Kasumi-1 (cell line): ENCODE results near the gene PLPP4.

Source experiments
- DNase-seq, 2 experiments: peaks; one replicate each; lab custom pipeline; 2025; lab: John Stamatoyannopoulos, UW

The PLPP4 gene

GRCh38 chr10:120517881-120518484 is 61.0 kb downstream of the PLPP4 start:
- no peak for DNase-seq

DNA sequence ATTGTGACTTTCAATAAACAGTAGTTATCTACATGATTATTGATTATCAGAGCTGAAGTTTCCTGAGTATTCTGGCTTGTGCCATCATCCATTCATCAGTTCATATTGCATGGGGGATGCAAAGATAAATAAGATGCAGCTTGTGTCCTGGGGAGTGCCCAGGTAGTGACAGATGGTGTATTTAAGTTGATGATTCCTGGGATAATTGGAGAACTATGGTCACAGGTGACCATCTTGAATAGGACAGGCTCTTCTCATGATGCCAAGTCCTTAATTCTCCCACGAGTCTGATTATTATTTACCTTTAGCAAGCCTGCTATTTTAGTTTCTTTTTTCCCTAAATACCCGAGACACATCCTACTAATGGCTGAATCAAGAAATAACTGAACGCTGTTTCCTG is 64.9 kb downstream of the PLPP4 start:
- no peak for DNase-seq

GRCh38 chr10:120527691-120528090 is 70.7 kb downstream of the PLPP4 start:
- no peak for DNase-seq

GRCh38 chr10:120530699-120531098 is 73.7 kb downstream of the PLPP4 start:
- no peak for DNase-seq

GRCh38 chr10:120538091-120538490 is 81.1 kb downstream of the PLPP4 start:
- DNase-seq: no peak

DNA sequence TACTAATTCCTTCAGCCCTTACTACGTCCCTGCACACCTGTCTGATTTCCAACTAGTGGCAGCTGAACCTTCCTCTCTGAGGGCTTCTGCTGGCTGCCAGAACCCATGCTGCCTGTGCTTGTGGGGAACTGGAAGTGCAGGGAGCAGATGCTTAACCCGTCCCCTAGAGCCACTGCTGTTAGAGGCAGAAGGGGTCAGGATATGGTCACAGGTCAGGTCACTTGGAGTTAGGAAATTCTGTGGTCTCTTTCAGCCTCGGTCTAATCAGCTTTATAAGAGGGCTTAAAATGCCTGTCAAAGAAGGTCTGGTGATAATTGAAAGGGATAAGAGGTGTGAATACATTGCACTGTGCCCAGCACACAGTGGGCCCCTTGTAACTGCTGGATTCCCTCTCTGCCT is 82.0 kb downstream of the PLPP4 start:
- DNase-seq: no peak

DNA sequence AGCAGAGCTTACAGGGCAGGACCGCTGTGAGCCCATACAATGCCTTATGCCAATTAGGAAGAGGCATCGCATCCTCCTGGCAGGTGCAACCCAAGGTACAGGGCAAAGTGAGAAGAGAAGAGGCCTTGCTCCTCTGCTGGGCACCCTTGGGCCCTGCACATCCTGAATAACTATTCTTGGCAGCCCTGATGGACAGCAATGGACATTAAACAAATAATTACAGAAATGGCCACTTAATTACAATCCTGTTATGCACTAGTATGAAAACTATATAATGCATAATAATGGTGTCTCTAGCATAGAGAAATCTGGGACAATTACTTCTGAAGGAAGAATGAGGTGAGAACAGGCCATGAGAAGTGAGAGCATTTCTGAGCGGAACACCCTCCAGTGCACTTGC is 83.5 kb downstream of the PLPP4 start:
- no peak for DNase-seq

DNA sequence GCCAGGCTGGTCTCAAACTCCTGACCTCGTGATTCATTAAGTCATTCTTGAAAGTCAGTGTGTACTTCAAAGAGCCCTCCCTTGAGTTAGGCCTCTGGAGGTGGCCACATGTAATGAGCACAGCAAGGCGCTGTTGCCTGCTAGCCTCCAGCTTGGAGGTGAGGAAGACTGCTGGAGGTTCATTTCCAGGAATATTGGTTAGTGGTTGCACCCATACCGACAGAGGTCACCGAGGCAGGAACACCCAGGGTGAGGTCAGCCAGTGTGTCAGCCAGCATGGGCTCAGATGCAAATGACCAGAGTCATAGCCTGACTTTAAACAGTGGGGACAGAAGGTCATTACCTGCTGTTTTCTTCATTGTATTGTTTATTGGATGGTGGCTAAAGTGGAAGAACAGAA is 85.0 kb downstream of the PLPP4 start:
- DNase-seq: no peak

GRCh38 chr10:120542591-120542990 is 85.6 kb downstream of the PLPP4 start:
- no peak for DNase-seq

DNA sequence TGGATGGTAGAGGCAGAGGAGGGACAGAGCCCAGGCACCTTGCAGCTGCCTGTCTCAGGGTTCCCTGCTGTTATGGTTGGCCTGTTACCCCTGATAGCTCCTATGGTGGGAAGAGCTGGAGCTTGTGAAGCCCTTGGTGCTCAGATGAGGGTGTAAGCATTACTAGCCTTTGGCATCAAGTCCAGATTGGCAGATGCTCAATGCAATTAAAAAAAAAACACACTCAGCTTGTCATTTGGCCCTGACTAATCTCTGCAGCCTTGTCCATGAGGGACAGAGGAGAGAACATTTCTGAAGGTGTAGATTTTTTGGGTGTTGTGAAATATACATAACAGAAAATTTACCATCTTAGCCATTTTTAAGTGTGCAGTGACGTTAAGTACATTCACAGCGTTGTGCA is 86.3 kb downstream of the PLPP4 start:
- no peak for DNase-seq

DNA sequence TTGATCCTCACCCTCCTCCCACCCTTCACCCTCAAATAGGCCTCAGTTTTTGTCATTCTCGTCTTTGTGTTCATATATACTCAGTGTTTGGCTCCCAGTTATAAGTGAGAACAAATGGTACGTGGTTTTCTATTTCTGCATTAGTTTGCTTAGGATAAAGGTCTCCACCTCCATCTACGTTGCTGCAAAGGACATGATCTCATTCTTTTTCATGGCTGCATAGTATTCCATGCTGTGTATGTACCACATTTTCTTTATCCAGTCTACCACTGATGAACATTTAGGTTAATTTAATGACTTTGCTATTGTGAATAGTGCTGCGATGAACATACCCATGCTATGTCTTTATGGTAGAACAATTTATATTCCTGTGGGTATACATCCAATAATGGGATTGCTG is 91.2 kb downstream of the PLPP4 start:
- no peak for DNase-seq

DNA sequence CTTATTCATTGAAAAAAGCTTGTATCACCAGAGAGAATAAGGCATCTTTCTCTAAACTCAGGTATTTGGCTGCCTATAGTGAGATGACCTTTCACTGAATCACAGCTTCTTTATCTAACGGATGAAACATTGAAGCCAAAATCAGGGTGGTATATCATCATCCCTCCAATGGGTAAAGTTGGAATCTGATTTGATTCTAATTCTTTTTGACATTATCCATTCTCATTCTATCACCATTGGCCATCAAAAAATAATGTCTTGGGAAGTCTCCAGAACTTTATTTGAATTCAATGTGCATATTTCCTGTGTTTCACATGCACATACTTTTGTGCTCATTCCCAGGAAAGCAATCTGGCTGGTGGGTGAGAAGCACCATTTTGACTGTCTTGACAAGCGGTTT is 95.2 kb downstream of the PLPP4 start:
- no peak for DNase-seq

- no peak for DNase-seq
These were observed 96.9 kb downstream of the PLPP4 start for GRCh38 chr10:120553911-120554310.

- DNase-seq: no peak
These were observed 98.4 kb downstream of the PLPP4 start for GRCh38 chr10:120555436-120555835.

GRCh38 chr10:120555842-120556532 is 99.0 kb downstream of the PLPP4 start:
- no peak for DNase-seq

GRCh38 chr10:120557311-120557710 is 100.3 kb downstream of the PLPP4 start:
- no peak for DNase-seq

DNA sequence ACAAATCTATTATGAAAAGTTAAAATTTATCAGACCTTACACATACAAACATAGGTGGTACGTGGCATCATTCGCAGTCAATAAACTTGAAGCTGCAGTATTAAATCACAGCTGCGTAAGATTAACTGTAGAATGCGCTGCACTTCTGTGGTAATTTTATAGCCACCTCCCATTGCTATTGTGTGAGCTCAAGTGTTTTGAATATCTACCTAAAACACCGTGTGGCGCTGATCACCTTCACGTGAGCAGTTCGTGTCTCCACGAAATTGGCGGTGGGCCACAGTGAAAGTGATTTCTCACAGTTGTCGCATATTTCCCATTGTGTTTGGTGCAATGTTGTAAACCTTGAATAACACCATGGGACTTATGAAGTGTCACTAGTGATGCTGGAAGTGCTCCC is 102.8 kb downstream of the PLPP4 start:
- no peak for DNase-seq

DNA sequence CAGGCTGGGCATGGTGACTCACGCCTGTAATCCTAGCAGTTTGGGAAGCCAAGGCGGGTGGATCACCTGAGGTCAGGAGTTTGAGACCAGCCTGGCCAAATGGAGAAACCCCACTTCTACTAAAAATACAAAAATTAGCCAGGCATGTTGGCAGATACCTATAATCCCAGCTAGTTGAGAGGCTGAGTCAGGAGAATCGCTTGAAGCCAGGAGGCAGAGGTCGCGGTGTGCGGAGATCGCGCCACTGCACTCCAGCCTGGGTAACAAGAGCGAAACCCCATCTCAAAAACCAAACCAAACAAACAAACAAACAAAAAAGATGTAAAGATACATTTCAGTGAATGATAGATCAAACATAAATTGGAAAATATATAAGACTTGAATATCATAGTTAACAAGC is 105.9 kb downstream of the PLPP4 start:
- DNase-seq: no peak

DNA sequence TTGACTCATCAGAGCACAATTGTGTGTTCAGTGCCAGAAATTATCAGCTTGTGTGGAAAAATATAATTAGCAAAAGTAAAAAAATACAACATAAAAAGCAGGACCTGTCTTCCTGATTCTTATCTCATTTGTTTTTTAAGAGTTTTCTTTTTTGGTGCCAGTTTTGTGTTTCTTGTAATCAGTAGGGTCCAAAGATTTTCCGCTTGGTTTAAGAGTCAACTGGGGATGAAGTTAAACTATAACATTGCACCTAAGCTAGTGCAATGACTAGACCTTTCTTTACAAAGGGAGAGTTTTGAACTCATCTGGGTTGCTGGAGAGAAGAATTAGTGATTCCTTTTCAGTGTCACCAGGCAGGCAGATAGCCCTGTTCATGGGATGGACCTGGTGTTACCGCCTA is 113.4 kb downstream of the PLPP4 start:
- no peak for DNase-seq

GRCh38 chr10:120571266-120571665 is 114.2 kb downstream of the PLPP4 start:
- no peak for DNase-seq

- no peak for DNase-seq
These were observed 115.3 kb downstream of the PLPP4 start for GRCh38 chr10:120572307-120572706.

GRCh38 chr10:120573355-120573754 is 116.3 kb downstream of the PLPP4 start:
- DNase-seq: no peak

DNA sequence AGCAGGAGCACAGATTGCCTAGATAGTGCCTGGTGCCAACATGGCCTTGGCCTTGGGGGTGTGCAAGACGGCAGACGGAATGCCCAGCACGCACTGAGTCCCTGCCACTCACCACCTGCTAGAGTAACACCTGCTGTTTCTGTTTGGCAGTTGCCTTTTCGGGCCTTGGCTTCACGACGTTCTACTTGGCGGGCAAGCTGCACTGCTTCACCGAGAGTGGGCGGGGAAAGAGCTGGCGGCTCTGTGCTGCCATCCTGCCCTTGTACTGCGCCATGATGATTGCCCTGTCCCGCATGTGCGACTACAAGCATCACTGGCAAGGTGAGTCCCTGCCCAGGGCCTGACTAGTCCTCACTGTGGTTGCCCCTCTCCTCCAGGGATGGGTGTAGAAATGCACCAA is 118.0 kb downstream of the PLPP4 start:
- DNase-seq: no peak

GRCh38 chr10:120575411-120575810 is 118.4 kb downstream of the PLPP4 start:
- no peak for DNase-seq
